Parathyroid adenoma (tissue), 2 donors: Measurements from ENCODE around the gene ZYG11B.
"Not testable (repeated sequence)": the region's sequence is repeated elsewhere in the genome, so short reads cannot be mapped to it uniquely, and the experiment has no call there.

ENCODE experiments used
- H2AFZ ChIP-seq: fragments of 300-600 bp; sonication (generic); one replicate; pipeline ENCODE4 v1.7.0; 2017; ENCODE audit warnings: antibody characterized with exemption, mild to moderate bottlenecking
- H3K27ac ChIP-seq: fragments of 300-600 bp; sonication (generic); one replicate; pipeline ENCODE4 v1.7.0; 2017
- H3K27me3 ChIP-seq: fragments of 300-600 bp; sonication (generic); one replicate; pipeline ENCODE4 v1.7.0; 2017; ENCODE audit warnings: low read length; ENCODE audit not compliant: control insufficient read depth, insufficient read depth
- H3K36me3 ChIP-seq: fragments of 300-600 bp; sonication (generic); one replicate; pipeline ENCODE4 v1.7.0; 2017; ENCODE audit warnings: low read length; ENCODE audit not compliant: control insufficient read depth, insufficient read depth
- H3K4me1 ChIP-seq: fragments of 300-600 bp; sonication (generic); one replicate; pipeline ENCODE4 v1.7.0; 2017; ENCODE audit warnings: control low read depth
- H3K4me2 ChIP-seq: fragments of 300-600 bp; sonication (generic); one replicate; pipeline ENCODE4 v1.7.0; 2017; ENCODE audit warnings: low read length
- H3K4me3 ChIP-seq: fragments of 300-600 bp; sonication (generic); one replicate; pipeline ENCODE4 v1.7.0; 2017; ENCODE audit warnings: low read depth, low read length
- H3K79me2 ChIP-seq: fragments of 300-600 bp; sonication (generic); one replicate; pipeline ENCODE4 v1.7.0; 2017; ENCODE audit warnings: control low read depth
- H3K9ac ChIP-seq: fragments of 300-600 bp; sonication (generic); one replicate; pipeline ENCODE4 v1.7.0; 2017; ENCODE audit warnings: mild to moderate bottlenecking
- H3K9me3 ChIP-seq: fragments of 300-600 bp; sonication (generic); one replicate; pipeline ENCODE4 v1.7.0; 2017; ENCODE audit warnings: low read length; ENCODE audit not compliant: control insufficient read depth
- CTCF ChIP-seq: fragments of 300-600 bp; sonication (generic); IDR thresholded peaks from one replicate; pipeline ENCODE4 v1.7.0; 2017; ENCODE audit warnings: antibody characterized with exemption, mild to moderate bottlenecking
- donor health status: primary hyperparathyroidism.

The ZYG11B gene

GRCh38 chr1:52769346-52770033 is 43.2 kb downstream of the ZYG11B start:
- TF ChIP-seq CTCF = no peak
- H3K36me3 ChIP-seq = no peaks in the 10 kb centered on the region
- H2AFZ ChIP-seq = no peak overlapping the region
- H3K27me3 ChIP-seq = no peaks in the 10 kb centered on the region
- H3K27ac ChIP-seq = no peak overlapping the region
- H3K4me3 ChIP-seq = no peak overlapping the region
- H3K9me3 ChIP-seq = no peaks in the 10 kb centered on the region
- no peaks in the 10 kb centered on the region for H3K4me1 ChIP-seq
- H3K4me2 ChIP-seq = no peak overlapping the region
- H3K79me2 ChIP-seq = no peaks in the 10 kb centered on the region
- no peak overlapping the region for H3K9ac ChIP-seq

- Histone ChIP-seq H3K4me1 (no peaks in the 10 kb centered on the region), H3K9me3 (no peaks in the 10 kb centered on the region), H3K27me3 (no peaks in the 10 kb centered on the region), H3K79me2 (peaks cover 8% of the 10 kb centered on the region), H3K36me3 (no peaks in the 10 kb centered on the region), H3K27ac (no peak overlapping the region), H3K4me2 (no peak overlapping the region), H3K9ac (no peak overlapping the region), H2AFZ (no peak overlapping the region), H3K4me3 (no peak overlapping the region)
- no peak for TF ChIP-seq CTCF
Observed at GRCh38 chr1:52771384-52771783, 45.1 kb downstream of the ZYG11B start.

GRCh38 chr1:52786148-52786547 is 59.9 kb downstream of the ZYG11B start:
- no peaks in the 10 kb centered on the region for H3K79me2 ChIP-seq
- TF ChIP-seq CTCF = no peak
- H3K27me3 ChIP-seq = no peaks in the 10 kb centered on the region
- H3K4me1 ChIP-seq = no peaks in the 10 kb centered on the region
- no peak overlapping the region for H3K4me3 ChIP-seq
- H3K4me2 ChIP-seq = no peak overlapping the region
- H3K36me3 ChIP-seq = no peaks in the 10 kb centered on the region
- no peak overlapping the region for H2AFZ ChIP-seq
- H3K27ac ChIP-seq = no peak overlapping the region
- no peaks in the 10 kb centered on the region for H3K9me3 ChIP-seq
- H3K9ac ChIP-seq = no peak overlapping the region

GRCh38 chr1:52790429-52790828 is 64.2 kb downstream of the ZYG11B start:
- not testable (repeated sequence) for H3K4me3 ChIP-seq, H3K4me2 ChIP-seq, H3K9me3 ChIP-seq, H3K27me3 ChIP-seq, H3K27ac ChIP-seq, H3K9ac ChIP-seq, H3K36me3 ChIP-seq, H3K4me1 ChIP-seq, H3K79me2 ChIP-seq, H2AFZ ChIP-seq

- no peak overlapping the region for H2AFZ ChIP-seq
Observed at GRCh38 chr1:52792036-52792435, 65.8 kb downstream of the ZYG11B start.

GRCh38 chr1:52793717-52794116 is 67.5 kb downstream of the ZYG11B start:
- not testable (repeated sequence) for H3K27me3 ChIP-seq, H3K36me3 ChIP-seq, H3K4me3 ChIP-seq, H3K9ac ChIP-seq, H3K4me1 ChIP-seq, H3K9me3 ChIP-seq, H3K4me2 ChIP-seq, H3K79me2 ChIP-seq, H2AFZ ChIP-seq, H3K27ac ChIP-seq

More at GRCh38 chr1:52792036-52792435, 65.8 kb downstream of the ZYG11B start:
- no peaks in the 10 kb centered on the region for H3K79me2 ChIP-seq
- no peak for TF ChIP-seq CTCF
- H3K9me3 ChIP-seq = no peaks in the 10 kb centered on the region
- H3K36me3 ChIP-seq = no peaks in the 10 kb centered on the region
- no peak overlapping the region for H3K4me3 ChIP-seq
- no peak overlapping the region for H3K9ac ChIP-seq
- no peak overlapping the region for H3K27ac ChIP-seq
- H3K27me3 ChIP-seq = no peaks in the 10 kb centered on the region
- H3K4me1 ChIP-seq = no peaks in the 10 kb centered on the region
- no peak overlapping the region for H3K4me2 ChIP-seq
